Lower lobe of right lung (tissue), 2 donors: ENCODE data around the gene TNFRSF11A. TPM values are rescaled to one million over a fixed set of nuclear protein-coding genes. Genes with fewer than 3 reads are reported as not detected.

ENCODE experiments used
- ATAC-seq, 2 donors: fragments of 200-7000 bp; cut with Tn5 transposase; one replicate each; pipeline ENCODE4 v1.9.1; 2020 to 2022; ENCODE audit warnings: mild to moderate bottlenecking in 2 of 2, moderate library complexity in 2 of 2
- DNase-seq: peaks from one replicate; pipeline ENCODE4 v3.0.0-alpha.2; 2020
- H3K27ac ChIP-seq: fragments of 200-600 bp; one replicate; pipeline ENCODE4 v1.8.0; 2022
- H3K27me3 ChIP-seq: fragments of 200-600 bp; one replicate; pipeline ENCODE4 v1.8.0; 2022; ENCODE audit warnings: low read depth
- H3K36me3 ChIP-seq: fragments of 200-600 bp; one replicate; pipeline ENCODE4 v1.8.0; 2022; ENCODE audit warnings: mild to moderate bottlenecking
- H3K4me1 ChIP-seq: fragments of 200-600 bp; one replicate; pipeline ENCODE4 v1.8.0; 2022
- H3K4me3 ChIP-seq: fragments of 200-600 bp; one replicate; pipeline ENCODE4 v1.8.0; 2022; ENCODE audit warnings: mild to moderate bottlenecking
- H3K9me3 ChIP-seq: fragments of 200-600 bp; one replicate; pipeline ENCODE4 v1.8.0; 2022
- intact Hi-C: fragments of 100-400 bp; cut with DNase I; formaldehyde crosslinking; loops from one replicate; pipeline ENCODE4 v1.11.0; 2022
- total RNA-seq: library from RNA; stranded (reverse); fragmentation: NEBNext Ultra II Directional; extraction: Animal tissue kit (Norgen Biotek cat#: 25700); gene quantifications from one replicate; pipeline ENCODE4 v1.2.1, GENCODE V29; 2021
- TF ChIP-seq, protein P1 (sequence below): fragments of 200-600 bp; IDR thresholded peaks from one replicate; pipeline ENCODE4 v1.8.0; 2022; ENCODE audit warnings: antibody characterized with exemption, mild to moderate bottlenecking
- donor health status: DM: no; HTN: yes; CAD: no; lungs with severe emphysema.

Gene TNFRSF11A
- total RNA-seq, 1 donor from 2014 or later = 3.9 TPM

DNA sequence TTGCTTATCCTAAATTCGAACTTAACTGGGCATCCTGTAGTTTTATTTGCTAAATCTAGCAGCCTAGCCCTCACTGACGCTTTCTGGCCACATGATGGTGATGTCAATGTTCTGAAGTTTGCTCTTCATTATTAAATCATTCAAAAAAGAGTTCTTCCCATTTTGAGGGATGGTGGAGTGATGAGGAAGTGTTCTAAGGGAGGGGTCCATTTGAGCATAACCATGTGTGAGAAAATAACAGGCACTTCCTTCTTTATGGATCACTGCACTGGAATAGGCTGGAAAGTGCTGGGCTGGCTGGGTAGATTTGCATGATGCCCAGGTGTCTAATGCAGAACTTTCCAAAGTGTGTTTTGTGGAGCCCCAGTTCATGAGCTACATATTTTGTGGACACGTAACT lies 74.2 kb downstream of the TNFRSF11A start:
- no peaks in the 10 kb centered on the region for H3K36me3 ChIP-seq
- DNase-seq (no peak), ATAC-seq (peak; percentile 9 to 63)
- H3K9me3 ChIP-seq = no peaks in the 10 kb centered on the region
- intact Hi-C loops = no loop called here
- no peak overlapping the region for H3K27ac ChIP-seq
- no peaks in the 10 kb centered on the region for H3K4me1 ChIP-seq
- TF ChIP-seq, protein P1, sequence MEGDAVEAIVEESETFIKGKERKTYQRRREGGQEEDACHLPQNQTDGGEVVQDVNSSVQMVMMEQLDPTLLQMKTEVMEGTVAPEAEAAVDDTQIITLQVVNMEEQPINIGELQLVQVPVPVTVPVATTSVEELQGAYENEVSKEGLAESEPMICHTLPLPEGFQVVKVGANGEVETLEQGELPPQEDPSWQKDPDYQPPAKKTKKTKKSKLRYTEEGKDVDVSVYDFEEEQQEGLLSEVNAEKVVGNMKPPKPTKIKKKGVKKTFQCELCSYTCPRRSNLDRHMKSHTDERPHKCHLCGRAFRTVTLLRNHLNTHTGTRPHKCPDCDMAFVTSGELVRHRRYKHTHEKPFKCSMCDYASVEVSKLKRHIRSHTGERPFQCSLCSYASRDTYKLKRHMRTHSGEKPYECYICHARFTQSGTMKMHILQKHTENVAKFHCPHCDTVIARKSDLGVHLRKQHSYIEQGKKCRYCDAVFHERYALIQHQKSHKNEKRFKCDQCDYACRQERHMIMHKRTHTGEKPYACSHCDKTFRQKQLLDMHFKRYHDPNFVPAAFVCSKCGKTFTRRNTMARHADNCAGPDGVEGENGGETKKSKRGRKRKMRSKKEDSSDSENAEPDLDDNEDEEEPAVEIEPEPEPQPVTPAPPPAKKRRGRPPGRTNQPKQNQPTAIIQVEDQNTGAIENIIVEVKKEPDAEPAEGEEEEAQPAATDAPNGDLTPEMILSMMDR = no peak
- no peaks in the 10 kb centered on the region for H3K27me3 ChIP-seq
- H3K4me3 ChIP-seq = no peak overlapping the region

DNA sequence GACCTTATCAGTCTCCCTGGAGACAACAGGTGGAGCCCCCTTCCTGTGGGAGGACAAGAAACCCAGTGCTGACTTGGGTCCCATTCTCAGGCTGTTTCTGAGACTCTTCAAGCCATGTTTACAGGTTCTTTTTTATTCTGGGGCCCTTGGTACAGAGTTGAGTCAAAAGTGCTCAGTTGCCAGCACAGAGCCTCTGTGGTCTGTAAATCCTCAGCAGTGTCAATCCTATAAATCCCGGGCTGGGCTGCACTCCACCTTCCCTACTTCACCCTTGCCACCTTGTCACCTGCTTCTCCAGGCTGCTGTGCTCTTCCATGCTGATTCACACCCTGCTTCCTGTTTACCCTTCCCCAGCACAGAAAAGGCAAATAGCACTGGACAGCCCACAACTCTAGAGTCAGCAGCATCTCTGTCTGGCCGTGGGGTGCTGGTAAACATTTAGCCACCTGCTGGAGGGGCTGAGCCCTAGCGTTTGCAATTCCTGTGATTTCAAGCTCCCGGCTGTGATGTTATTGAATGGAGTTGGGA lies 74.7 kb downstream of the TNFRSF11A start:
- H3K4me3 ChIP-seq = no peak overlapping the region
- H3K9me3 ChIP-seq = no peaks in the 10 kb centered on the region
- no peaks in the 10 kb centered on the region for H3K27me3 ChIP-seq
- DNase-seq = no peak
- TF ChIP-seq, protein P1 = no peak
- no peaks in the 10 kb centered on the region for H3K4me1 ChIP-seq
- intact Hi-C loops = no loop called here
- no peaks in the 10 kb centered on the region for H3K36me3 ChIP-seq
- ATAC-seq = peak in 1 of 2 donors; percentile 16
- H3K27ac ChIP-seq = no peak overlapping the region

DNA sequence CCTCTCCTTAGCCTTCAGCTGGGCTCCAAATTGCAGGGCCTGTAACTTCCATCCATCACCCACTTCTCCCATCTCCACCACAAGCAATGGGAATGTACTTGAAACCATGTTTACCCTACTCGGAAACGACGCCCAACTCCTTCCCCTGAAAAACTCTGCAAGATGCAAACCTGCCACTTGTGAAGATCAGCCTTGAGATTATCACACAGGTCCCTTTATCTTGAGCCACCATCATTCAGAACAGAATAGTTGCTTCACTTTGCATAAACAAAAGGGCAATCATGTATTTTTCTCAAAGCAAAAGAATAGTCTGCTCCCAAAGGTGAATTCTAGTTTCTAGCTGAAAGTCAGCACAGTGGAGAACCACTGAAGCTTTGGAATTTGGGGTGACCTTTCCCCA lies 75.8 kb downstream of the TNFRSF11A start:
- H3K4me1 ChIP-seq = no peaks in the 10 kb centered on the region
- H3K36me3 ChIP-seq = no peaks in the 10 kb centered on the region
- intact Hi-C loops = no loop called here
- no peak overlapping the region for H3K4me3 ChIP-seq
- DNase-seq (no peak), ATAC-seq (no peak)
- no peak overlapping the region for H3K27ac ChIP-seq
- TF ChIP-seq, protein P1 = no peak
- no peaks in the 10 kb centered on the region for H3K27me3 ChIP-seq
- no peaks in the 10 kb centered on the region for H3K9me3 ChIP-seq

DNA sequence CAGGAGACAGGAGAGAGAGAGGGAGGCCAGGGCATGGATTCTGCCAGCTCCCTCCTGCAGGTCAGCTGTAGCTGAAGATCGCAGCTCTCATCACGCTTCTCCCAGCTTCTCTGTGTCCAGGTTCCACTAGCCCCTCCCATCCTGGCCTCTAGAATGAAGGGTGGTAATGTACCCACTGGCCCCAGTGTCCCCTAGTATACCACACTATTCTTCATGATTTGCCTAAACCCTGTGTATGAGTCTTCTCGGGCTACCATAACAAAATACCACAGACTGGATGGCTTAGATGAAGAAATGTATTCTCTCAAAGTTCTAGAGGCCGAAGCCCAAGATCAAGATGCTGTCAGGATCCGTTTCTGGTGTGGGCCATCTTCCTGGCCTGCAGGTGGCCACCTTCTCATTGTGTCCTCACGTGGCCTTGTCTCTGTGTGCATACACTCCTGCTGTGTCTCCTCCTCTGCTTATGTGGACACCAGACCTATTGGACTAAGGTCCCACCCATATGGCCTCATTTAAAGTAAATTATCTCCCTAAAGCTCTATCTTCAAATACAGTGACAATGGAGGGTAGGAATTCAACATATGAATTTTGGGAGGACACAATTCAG lies 77.3 kb downstream of the TNFRSF11A start:
- Histone ChIP-seq H3K4me1 (no peaks in the 10 kb centered on the region), H3K4me3 (no peak overlapping the region), H3K9me3 (no peaks in the 10 kb centered on the region), H3K36me3 (no peaks in the 10 kb centered on the region), H3K27ac (no peak overlapping the region), H3K27me3 (no peaks in the 10 kb centered on the region)
- ATAC-seq (no peak), DNase-seq (no peak)
- intact Hi-C loops = no loop called here
- TF ChIP-seq, protein P1 = no peak

DNA sequence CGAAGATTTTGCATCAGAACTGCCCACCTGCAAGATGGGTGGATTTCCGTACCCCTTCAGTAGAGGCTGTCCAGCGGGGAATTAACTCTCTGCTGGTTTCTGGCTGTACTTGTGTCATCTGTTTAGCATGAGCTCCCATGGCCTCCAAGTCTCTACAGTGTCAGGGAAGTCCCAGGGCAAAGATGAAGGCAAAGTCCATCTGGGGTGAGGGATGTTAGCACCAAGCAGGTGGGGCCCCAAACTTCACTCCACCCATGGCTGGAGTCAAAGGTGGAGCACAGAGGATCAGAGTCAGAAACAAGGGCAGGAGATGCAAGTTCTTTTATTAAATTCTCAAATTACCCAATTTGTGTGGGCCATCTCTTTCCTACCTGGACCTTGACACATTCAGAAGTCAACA lies 78.0 kb downstream of the TNFRSF11A start:
- intact Hi-C loops = no loop called here
- DNase-seq (no peak), ATAC-seq (no peak)

More for the DNA sequence above, 78.0 kb downstream of the TNFRSF11A start:
- Histone ChIP-seq H3K27ac (no peak overlapping the region), H3K4me3 (no peak overlapping the region), H3K36me3 (no peaks in the 10 kb centered on the region), H3K27me3 (no peaks in the 10 kb centered on the region), H3K4me1 (no peaks in the 10 kb centered on the region), H3K9me3 (no peaks in the 10 kb centered on the region)
- TF ChIP-seq, protein P1 = no peak
